DLD1 (cell line): ENCODE measurements around the gene MGME1.
"Not testable (repeated sequence)": the region's sequence is repeated elsewhere in the genome, so short reads cannot be mapped to it uniquely, and the experiment has no call there.

Experiments
- in situ Hi-C: cut with HindIII; loops from 2 replicates; pipeline ENCODE4 v1.10.0; 2017; ENCODE audit warnings: low sequenced_read_pairs

The MGME1 gene

DNA sequence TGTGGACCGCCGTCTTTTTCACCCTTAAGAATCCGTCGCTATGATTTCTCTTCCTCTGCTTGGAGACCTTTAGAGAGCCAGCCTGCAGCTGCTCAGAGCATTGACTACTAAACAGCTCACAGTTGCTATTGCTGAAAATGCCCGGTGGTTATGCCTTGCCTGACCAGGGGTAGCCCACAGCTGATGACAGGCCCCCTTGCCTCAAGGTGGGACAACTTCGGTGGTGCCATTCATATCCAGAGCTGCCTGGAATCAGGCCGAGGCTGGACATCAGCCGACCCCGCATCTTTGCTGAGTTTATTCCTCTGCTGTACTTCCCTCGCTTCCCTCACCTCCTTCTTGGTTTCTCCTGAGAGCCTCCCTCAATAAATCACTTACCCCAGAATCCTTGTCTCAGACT lies 49.3 kb downstream of the MGME1 start:
- in situ Hi-C loops: no loop called here

DNA sequence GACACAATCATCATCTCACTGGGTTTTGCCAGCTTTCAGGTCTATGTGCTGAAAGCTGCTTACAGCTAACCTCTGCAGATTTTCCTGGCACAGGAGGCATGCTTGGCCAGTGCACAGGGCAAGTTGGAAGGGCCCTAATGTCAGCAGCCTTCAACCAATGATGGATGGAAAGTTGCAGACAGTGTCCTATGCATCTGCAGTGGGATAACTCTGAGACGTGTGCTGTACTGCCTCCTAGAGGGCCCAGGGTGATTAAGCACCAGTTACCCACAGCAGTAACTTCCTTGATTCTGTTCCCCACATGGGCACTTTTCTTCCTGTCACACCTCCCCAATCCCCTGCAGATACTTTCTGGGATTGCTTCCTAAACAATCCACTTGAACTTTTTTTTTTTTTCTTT lies 50.2 kb downstream of the MGME1 start:
- in situ Hi-C loops: no loop called here

DNA sequence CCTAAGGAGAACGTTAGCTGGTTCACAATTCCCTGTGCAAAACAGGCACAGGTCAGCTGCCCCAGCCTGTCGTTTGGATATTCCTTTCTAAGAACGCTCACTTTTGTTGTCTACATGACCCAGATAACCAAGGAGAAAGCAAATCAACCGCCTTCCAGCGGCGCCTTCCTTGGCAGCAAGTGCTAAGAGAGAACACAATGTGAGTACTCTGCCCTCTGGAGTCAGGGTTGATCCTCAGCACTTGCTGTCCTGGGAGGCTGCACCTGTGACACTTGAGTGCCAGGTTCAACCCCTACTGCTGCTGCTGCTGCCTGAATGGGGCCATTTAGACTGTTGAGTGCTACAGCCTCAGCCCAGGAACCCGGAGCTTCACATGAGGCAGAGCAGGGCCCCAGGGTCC lies 52.1 kb downstream of the MGME1 start:
- in situ Hi-C loops: no loop called here

DNA sequence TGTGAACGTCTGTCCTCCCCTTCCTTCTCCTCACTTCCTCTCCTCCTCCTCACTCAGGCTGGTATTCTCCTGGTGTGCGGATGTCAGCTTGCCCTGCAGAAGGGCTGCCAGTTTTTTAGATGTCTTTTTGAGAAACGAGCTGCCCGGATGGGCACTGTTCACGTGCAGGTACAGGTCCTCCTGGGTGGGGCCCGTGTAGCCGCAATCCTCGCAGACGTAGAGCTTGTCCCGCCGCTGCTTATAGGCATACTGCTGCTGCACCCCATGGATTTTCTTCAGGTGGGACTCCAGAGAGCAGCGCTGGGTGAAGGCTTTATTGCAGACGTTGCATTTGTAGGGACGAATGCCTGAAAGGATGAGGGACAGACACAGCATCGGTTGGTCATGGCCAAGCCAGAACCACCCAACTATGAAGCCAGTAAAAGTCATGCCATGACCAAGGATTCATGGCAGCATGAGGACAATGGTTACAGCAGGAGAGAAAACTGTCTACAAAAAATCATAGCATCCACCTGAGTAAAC lies 55.8 kb downstream of the MGME1 start:
- in situ Hi-C loops: no loop called here

DNA sequence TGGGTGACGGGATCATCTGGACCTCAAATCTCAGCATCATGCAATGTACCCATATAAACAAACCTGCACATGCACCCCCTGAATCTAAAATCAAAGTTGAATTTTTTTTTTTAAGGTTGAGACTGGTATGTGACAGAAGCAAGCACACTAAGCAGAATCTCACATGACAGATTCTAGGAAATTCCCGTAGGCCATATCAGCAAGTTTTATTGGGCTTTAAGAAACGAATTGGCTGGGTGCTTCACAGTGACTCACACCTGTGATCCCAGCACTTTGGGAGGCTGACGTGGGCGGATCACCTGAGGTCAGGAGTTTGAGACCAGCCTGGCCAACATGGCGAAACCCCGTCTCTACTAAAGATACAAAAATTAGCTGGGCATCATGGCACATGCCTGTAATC lies 58.2 kb downstream of the MGME1 start:
- in situ Hi-C loops: not testable (repeated sequence)

DNA sequence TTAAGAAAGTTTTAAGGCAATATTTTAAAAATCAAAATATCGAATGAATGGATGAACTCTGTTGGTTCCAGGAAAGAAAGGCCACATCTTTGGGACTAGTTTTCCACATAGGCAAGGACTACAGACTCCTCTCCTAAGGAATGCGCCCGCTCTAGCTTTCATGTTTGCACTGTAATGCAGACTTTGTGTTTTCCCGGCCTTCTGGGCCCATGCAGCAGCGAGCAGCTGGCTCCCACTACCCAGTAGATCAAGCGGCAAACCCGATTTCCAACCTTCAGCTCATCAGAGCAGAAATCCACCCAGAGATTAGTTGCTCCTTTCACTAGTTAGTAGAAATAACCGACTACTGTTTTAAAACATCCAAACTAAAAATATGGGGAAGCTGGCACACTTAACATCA lies 61.2 kb downstream of the MGME1 start:
- in situ Hi-C loops: no loop called here

DNA sequence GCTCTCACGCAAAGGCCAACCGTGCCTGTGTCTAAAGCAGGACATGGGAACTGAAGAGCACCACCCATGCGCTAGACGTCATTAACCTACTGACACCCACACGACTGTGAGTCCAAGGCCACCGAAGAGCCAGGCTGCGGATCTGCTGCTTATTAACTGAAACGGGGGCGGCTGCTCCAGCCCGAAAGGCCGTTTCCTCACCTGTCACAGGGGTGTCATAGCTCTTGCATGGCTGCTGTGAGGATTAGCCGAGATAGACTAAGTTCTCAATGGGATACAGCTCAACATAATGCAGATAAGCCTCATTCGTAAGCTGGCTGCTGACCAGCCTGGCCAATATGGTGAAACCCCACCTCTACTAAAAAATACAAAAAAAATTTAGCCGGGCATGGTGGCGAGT lies 62.2 kb downstream of the MGME1 start:
- in situ Hi-C loops: no loop called here

DNA sequence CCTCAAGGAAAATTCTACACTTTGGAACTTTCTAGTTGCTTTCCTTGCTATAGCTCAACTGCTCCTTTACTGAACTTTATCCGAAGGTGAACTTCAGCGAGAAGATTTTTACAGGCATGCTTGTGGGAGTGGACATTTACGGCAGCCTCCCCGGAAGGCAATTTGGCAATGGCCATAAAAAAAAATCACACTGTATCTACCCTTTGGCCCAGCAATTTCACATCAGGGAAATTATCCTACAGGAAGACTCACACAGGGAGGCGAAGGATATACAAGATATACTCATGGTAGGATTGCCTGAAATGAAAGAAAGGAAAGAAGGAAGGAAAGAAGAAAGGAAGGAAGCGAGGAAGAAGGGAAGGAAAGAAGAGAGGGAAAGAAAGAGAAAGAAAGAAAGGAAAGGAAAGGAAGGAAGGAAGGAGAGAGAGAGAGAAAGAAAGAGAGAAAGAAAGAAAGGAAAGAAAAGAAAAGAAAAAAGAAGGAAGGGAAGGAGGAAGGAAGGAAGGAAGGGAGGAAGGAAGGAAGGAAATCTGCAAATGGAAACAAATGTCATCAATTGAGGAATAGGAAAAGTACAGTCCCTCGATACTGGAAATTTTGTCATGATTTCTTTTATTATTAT lies 63.2 kb downstream of the MGME1 start:
- in situ Hi-C loops: no loop called here

DNA sequence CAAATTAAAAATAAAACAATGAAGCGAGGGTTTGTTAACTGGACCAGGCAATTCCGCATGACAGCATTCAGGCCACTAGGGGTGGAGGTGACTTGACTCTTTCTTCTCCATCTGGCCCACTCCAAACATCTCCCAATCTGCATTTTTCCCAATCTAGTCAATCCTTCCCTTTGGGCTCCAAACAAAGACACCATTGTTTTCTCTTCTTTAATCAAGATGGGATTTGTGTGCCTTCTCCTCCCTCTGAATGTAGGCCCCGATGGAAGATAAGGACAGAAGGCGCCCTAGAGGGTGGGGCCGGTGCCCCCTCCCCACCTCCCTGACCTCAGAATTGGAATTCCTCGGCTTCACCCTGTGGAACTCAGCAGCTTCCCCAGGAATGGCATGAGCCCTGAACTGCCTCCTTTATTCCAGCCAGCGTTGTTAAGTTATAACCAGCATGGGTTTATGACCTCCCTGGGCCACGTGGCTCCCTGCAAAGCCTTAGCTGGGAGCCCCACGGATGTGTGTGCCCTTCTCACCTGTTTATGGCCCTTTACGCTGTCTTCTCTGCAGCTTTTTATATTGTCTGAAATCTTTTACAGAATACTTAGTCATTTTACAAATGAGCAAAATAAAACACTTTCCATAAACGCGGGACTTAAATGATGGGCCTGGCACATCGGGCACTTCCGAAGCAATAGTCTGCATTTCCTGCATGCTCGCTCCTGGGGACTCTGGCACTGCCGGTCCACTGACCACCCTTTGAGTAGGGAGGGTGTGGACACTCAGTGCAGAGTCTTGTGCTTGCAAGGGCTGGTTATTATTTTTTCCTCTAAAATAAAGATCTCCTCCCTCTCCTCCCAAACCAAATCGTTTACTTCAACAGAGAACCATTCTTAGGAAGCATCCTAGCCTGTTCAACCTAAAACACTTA lies 64.4 kb downstream of the MGME1 start:
- in situ Hi-C loops: no loop called here

DNA sequence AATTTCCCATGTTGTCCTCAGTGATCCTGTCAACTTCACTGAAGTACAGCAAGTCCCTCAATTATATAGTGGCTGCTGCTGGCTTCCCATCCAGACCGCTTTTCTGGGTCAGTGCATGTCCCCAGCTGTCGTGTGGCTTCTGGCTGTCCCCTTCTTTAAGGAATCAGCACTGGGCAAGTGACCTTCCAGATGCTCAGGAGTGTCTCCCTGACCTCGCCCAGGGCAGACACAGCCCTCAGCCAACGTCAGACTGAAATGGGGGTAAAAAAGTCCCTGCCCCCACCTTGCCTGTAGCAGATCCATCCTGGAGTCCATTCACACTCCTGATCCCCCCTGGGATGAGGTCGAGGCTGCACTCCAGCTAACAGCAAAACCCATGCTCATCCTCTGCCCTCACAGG lies 65.2 kb downstream of the MGME1 start:
- in situ Hi-C loops: no loop called here

DNA sequence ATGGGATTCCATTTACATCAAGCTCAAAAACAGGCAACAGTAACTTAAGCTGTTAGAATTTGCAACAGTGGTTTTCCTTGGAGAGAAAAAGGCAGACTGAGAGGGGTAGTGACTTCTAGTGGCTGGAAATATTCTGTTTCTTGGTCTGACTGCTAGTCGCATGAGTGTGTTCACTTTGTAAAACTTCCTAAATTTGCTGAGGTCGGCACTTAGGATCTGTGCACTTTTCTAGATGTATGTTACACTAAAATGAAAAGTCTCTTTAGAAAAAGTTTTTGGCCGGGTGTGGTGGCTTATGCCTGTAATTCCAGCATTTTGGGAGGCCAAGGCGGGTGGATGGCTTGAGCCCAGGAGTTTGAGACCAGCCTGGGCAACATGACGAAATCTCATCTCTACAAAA lies 70.2 kb downstream of the MGME1 start:
- in situ Hi-C loops: no loop called here
